GM12801 (cell line): ENCODE measurements around the gene ACVR2B.

Source experiments
- TF ChIP-seq, protein P1 (sequence below): IDR thresholded peaks from one replicate; pipeline ENCODE4 v1.5.1; 2011; ENCODE audit warnings: control low read depth; ENCODE audit not compliant: insufficient read length; ENCODE audit errors: extremely low read depth

ACVR2B gene

GRCh38 chr3:38459499-38460048 lies 5.9 kb downstream of the ACVR2B start:
- TF ChIP-seq, protein P1, sequence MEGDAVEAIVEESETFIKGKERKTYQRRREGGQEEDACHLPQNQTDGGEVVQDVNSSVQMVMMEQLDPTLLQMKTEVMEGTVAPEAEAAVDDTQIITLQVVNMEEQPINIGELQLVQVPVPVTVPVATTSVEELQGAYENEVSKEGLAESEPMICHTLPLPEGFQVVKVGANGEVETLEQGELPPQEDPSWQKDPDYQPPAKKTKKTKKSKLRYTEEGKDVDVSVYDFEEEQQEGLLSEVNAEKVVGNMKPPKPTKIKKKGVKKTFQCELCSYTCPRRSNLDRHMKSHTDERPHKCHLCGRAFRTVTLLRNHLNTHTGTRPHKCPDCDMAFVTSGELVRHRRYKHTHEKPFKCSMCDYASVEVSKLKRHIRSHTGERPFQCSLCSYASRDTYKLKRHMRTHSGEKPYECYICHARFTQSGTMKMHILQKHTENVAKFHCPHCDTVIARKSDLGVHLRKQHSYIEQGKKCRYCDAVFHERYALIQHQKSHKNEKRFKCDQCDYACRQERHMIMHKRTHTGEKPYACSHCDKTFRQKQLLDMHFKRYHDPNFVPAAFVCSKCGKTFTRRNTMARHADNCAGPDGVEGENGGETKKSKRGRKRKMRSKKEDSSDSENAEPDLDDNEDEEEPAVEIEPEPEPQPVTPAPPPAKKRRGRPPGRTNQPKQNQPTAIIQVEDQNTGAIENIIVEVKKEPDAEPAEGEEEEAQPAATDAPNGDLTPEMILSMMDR = no peak

DNA sequence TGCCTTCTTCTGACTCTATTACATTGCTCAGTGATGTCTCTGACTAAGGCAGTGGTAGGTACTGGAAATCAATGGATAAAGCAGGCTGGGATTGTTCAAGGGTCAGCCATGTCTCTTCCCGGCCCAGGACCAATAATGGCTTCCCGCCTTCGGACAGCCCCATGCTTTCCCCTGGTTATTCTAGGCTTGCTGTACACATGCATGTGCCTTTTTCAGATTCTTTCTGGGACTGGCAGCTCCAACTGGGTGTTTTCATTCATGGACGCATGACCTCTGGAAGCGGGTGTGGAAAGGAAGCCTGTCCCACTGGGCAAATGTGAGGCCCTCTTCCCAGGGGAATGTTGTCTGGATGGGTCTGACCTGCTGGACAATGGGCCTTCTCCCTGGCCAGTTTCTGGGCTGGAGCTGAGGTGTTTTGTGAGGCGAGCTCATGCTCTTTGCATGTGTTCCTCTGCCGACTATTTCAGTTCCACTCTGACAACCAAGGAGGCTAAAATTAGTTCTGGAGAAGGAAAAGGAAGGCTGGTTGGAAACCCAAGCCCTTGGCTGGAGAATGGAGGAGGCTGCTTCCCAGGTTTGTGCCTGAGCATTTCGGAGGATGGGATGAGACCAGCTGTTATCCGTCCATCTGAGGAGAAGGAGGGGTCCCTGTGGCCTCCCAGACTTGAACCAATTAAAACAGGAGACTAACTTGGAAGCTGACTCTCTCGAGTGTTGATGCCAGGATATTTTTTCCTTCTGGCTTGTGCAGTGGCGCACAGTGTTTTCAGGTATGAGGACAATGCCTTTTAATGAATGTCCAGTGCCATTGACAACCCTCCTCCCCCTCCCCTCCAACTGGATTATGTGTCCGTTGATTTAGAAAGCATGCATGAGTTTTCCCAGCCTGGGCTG lies 6.9 kb downstream of the ACVR2B start:
- TF ChIP-seq, protein P1 = no peak

DNA sequence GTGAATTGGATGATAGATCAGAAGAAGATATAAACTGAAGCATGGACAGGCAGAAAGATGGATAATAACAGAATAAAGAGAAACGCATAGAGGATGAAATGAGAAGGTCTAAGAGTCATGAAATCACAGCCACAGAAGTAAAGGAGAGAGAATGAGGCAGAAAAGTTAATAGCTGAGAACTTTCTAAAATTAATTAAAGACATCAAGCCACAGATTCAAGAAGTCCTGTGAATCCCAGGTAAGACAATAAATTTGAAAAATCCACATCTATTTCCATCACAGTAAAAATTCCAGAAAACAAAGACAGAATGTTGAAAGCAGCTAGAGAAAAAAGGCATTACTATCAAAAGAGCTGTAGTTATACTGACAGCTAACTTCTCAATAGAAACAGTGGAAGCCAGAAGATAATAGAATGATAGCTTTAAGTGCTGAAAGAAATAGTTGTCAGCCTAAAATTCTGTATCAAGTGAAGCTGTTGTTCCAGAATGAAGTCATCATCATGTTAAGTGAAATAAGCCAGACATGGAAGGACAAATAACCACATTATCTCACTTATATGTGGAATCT lies 12.0 kb downstream of the ACVR2B start:
- TF ChIP-seq, protein P1 = no peak

DNA sequence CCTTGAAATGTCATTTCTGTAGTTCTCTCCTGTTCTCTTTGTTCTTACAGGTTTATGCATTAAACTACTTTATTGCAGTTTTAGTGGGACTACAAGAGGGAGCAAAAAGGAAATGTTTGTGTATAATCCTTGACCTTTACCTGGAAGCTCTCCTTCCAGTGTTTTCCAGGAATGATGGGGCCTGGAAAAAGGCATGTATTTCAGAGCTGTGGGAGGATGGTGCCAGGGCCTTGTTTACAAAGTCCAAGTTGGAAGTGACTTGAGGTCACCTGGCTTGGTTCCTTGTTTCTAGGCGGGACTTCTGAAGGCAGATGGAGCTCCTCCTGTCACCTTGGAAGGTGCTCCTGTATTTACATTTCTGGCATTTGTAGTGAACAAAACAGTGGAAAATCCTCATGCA lies 15.1 kb downstream of the ACVR2B start:
- TF ChIP-seq, protein P1 = no peak

DNA sequence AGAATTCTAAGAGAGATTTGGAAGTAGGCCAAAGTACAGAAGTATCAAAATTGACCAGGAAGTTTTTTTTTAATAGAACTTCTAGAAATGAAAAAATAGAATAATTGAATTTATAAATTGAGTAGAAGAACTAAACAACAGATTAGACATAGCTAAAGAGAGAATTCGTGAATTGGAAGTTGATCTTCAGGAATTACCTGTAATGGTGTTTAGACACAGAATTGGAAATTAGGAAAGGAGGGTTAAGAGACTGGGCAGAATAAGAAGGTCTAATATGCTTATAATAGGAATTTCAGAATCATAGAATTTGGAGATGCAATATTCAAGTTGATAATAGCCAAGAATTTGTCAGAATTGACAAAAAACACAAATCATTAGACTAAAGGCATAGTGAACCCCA lies 16.2 kb downstream of the ACVR2B start:
- TF ChIP-seq, protein P1 = no peak

DNA sequence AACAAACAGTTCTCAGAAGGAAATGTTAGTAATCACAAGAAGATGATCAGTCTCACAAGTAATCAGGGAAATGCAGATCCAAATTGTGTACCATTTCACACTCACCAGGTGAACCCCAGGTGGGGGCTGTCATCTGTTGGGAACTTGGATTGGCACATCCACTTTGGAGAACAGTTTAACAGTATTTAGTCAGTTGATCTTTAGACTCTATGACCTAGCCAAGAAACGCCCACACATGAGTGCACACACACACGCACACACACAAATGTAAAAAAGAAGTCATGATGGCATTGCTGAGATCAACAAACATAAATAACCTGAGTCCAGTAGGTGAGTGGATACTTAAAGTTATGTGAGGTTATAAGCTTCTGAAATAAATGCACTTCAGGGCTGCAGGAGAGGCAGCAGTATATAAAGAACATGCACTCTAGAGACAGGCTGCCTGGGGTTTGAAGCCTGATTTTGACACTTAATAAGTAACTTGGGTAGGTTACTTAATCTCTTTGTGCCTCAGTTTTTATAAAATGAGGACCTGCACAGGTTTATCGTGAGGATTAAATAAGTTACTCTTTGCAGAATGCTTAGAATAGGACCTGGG lies 17.7 kb downstream of the ACVR2B start:
- TF ChIP-seq, protein P1 = no peak

DNA sequence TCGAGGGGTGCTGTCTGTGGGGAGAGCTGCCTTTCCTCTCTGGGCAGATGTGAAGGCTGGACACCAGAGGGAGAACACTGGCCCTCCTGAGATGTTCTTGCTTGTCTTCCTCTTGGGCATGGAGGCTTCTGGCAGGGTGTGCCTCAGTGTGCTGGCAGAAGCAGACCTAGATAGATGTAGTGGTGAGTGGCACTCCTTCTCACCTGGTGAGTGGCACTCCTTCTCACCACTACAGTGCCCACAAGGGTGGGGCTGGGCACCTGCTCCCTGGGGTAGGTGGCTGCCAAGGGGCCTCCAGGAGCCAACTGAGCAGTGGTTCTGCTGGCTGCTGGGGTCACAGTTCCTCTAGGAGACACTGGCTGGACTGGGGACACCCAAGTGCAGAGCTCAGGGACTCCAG lies 18.7 kb downstream of the ACVR2B start:
- TF ChIP-seq, protein P1 = no peak
